OCI-LY3 (cell line): ENCODE data around the gene MALAT1.

Source experiments
- H2AFZ ChIP-seq: fragments of 200-600, 300-600 bp; shearing (Covaris generic); 2 replicates; pipeline ENCODE4 v1.6.0; 2014; ENCODE audit warnings: antibody characterized with exemption, low read depth, low read length
- H3K27ac ChIP-seq: fragments of 200-600, 300-600 bp; sonication (generic); 2 replicates; pipeline ENCODE4 v1.5.1; 2014; ENCODE audit warnings: mild to moderate bottlenecking, low read length, moderate library complexity, mixed read lengths
- H3K27me3 ChIP-seq: fragments of 200-600, 300-600 bp; sonication (generic); 2 replicates; pipeline ENCODE4 v1.6.1; 2014; ENCODE audit warnings: low read depth, low read length, mixed read lengths
- H3K36me3 ChIP-seq: fragments of 200-600, 300-600 bp; sonication (generic); replicated peaks from 2 replicates; pipeline ENCODE3; 2014; ENCODE audit warnings: low read depth, low read length, mixed read lengths
- H3K4me1 ChIP-seq: fragments of 300-600, 200-600 bp; sonication (generic); 2 replicates; pipeline ENCODE4 v1.6.1; 2014; ENCODE audit warnings: low read length, mixed read lengths
- H3K4me2 ChIP-seq: fragments of 200-600, 300-600 bp; sonication (generic); 2 replicates; pipeline ENCODE4 v1.6.1; 2014; ENCODE audit warnings: low read length, mixed read lengths
- H3K4me3 ChIP-seq: fragments of 300-600, 200-600 bp; sonication (generic); 2 replicates; pipeline ENCODE4 v1.5.1; 2014; ENCODE audit warnings: antibody characterized with exemption, mild to moderate bottlenecking, low read length, moderate library complexity
- H3K79me2 ChIP-seq: fragments of 300-600, 200-600 bp; shearing (Covaris generic); 2 replicates; pipeline ENCODE4 v1.6.1; 2014; ENCODE audit warnings: mild to moderate bottlenecking, low read length, mixed read lengths
- H3K9ac ChIP-seq: fragments of 300-600, 200-600 bp; shearing (Covaris generic); 2 replicates; pipeline ENCODE4 v1.6.0; 2014; ENCODE audit warnings: mild to moderate bottlenecking, low read length, moderate library complexity
- H3K9me3 ChIP-seq: fragments of 200-600, 300-600 bp; shearing (Covaris generic); 2 replicates; pipeline ENCODE4 v1.6.1; 2014; ENCODE audit warnings: low read length, mixed read lengths; ENCODE audit not compliant: insufficient read depth
- H4K20me1 ChIP-seq: fragments of 200-600, 300-600 bp; sonication (generic); 2 replicates; pipeline ENCODE4 v1.6.1; 2016; ENCODE audit warnings: low read length, mixed read lengths; ENCODE audit not compliant: insufficient read depth
- EZH2phosphoT487 ChIP-seq: fragments of 200-600 bp; shearing (Covaris generic); IDR thresholded peaks from 2 replicates; pipeline ENCODE4 v1.6.1; 2018; ENCODE audit warnings: antibody characterized with exemption, mixed run types, low read depth
- TF ChIP-seq, protein P1 (sequence below): fragments of 200-600, 300-600 bp; sonication (generic); IDR thresholded peaks from 2 replicates; pipeline ENCODE4 v1.5.1; 2014; ENCODE audit warnings: antibody characterized with exemption, low read length, low read depth

The MALAT1 gene

DNA sequence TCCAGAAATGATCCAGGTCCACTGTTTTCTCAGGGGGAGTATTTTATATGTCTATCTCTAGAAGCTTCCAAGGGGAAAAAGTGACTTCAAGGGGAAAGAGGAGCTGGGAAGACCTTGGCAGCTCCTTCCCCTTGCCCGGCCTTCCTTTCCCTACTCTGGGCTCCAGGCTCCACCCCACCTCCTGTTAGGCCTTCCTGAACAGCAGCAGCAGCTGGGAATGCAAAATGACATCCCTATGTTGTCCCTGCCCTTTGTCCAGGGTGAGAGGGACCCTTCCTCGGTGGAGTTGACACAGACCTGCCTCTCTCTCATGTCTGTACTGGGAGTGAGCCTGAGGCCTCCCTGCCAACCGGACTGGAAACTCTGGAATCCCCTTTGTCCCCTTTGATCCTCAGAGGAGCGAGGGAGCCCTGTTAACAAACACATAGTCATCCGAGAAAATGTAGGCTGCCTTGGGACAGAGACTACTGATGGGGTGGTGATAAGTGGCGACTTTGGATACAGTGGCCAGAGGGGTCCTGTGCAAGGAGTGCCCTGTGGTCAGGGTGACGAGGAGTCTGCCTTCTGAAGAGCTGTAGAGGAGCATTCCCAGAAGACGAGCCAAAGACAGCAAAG is 9.0 kb upstream of the MALAT1 start:
- TF ChIP-seq, protein P1, sequence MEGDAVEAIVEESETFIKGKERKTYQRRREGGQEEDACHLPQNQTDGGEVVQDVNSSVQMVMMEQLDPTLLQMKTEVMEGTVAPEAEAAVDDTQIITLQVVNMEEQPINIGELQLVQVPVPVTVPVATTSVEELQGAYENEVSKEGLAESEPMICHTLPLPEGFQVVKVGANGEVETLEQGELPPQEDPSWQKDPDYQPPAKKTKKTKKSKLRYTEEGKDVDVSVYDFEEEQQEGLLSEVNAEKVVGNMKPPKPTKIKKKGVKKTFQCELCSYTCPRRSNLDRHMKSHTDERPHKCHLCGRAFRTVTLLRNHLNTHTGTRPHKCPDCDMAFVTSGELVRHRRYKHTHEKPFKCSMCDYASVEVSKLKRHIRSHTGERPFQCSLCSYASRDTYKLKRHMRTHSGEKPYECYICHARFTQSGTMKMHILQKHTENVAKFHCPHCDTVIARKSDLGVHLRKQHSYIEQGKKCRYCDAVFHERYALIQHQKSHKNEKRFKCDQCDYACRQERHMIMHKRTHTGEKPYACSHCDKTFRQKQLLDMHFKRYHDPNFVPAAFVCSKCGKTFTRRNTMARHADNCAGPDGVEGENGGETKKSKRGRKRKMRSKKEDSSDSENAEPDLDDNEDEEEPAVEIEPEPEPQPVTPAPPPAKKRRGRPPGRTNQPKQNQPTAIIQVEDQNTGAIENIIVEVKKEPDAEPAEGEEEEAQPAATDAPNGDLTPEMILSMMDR = no peak
- no peak for TF ChIP-seq EZH2phosphoT487
- H3K4me3 ChIP-seq = no peak overlapping the region
- H3K9ac ChIP-seq = no peak overlapping the region
- H2AFZ ChIP-seq = no peak overlapping the region
- peaks cover 8% of the 10 kb centered on the region for H3K79me2 ChIP-seq
- no peak overlapping the region for H3K27ac ChIP-seq
- H3K4me2 ChIP-seq = no peak overlapping the region
- H3K4me1 ChIP-seq = peaks cover 63% of the 10 kb centered on the region
- no peaks in the 10 kb centered on the region for H4K20me1 ChIP-seq
- H3K36me3 ChIP-seq = no peaks in the 10 kb centered on the region
- no peaks in the 10 kb centered on the region for H3K27me3 ChIP-seq
- H3K9me3 ChIP-seq = no peaks in the 10 kb centered on the region

DNA sequence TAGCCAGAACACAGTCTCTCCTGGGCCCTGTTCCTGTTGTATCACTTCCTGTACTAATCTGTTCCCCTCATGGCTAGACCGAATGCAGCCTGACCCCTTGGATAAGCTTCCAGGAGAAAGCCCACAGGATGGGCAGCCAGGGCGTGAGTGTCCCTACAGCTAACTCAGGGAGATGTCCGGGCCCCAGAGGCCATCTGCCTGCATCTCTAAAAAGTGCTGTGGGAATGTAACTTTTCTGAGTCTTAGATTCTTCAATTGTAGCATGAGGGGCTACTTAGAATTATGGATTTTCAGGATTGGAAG is 7.7 kb upstream of the MALAT1 start:
- no peaks in the 10 kb centered on the region for H4K20me1 ChIP-seq
- H3K9me3 ChIP-seq = no peaks in the 10 kb centered on the region
- no peak overlapping the region for H2AFZ ChIP-seq
- no peak for TF ChIP-seq EZH2phosphoT487
- TF ChIP-seq, protein P1 = no peak
- H3K36me3 ChIP-seq = no peaks in the 10 kb centered on the region
- peaks cover 75% of the 10 kb centered on the region for H3K4me1 ChIP-seq
- peaks cover 18% of the 10 kb centered on the region for H3K79me2 ChIP-seq
- no peak overlapping the region for H3K9ac ChIP-seq
- H3K27me3 ChIP-seq = no peaks in the 10 kb centered on the region
- H3K4me2 ChIP-seq = no peak overlapping the region; the same call in 1 of the 2 replicates
- H3K4me3 ChIP-seq = no peak overlapping the region
- H3K27ac ChIP-seq = 0 out of 2 replicates have a peak overlapping the region, but pooled peaks have one; percentile 92

DNA sequence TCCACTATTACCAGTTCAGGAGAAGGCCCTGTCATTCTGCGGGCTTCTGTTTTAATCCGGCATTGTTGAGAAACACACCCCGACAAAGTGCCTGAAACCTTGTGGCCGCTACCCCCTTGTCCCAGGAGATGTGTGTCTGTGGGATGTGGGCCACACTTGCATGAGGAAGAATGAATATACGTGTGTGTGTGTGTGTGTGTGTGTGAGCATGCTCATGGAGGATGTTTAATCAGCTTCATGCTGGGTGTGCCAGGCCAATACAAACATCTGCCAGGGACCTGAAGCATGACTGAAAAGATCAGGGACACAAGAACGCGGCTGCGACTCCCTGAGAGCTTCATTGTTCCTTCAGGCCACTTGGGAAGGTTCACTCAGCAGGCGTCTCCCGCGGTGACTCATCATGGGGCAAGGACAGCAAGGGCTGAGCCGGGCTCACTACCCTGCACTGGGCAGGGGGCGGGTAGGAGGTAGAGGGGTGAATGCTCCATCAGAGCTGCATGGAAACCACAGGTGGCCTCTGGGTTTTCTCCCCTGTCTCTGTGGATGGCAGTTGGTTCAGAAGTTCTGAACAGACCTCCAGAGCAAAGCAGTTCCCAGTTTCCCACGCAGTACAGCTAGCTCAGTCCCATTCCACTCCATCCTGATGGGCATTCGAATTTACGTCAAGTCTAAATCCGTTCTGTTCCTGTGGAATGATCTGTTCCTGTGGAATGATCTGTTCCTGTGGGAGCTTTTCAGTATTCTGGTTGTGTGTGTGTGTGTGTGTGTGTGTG is 7.0 kb upstream of the MALAT1 start:
- Histone ChIP-seq H3K27ac (peak overlapping the region; percentile 92), H3K27me3 (no peaks in the 10 kb centered on the region), H3K4me2 (peak overlapping the region; percentile 76), H3K79me2 (peaks cover 25% of the 10 kb centered on the region), H4K20me1 (no peaks in the 10 kb centered on the region), H3K4me1 (peaks cover 81% of the 10 kb centered on the region), H2AFZ (peak overlapping the region; percentile 92), H3K9ac (peak overlapping the region; percentile 60; the same call in 1 of the 2 replicates), H3K9me3 (no peaks in the 10 kb centered on the region), H3K4me3 (peak overlapping the region; percentile 42; the same call in 1 of the 2 replicates), H3K36me3 (no peaks in the 10 kb centered on the region)
- TF ChIP-seq, protein P1 = no peak

DNA sequence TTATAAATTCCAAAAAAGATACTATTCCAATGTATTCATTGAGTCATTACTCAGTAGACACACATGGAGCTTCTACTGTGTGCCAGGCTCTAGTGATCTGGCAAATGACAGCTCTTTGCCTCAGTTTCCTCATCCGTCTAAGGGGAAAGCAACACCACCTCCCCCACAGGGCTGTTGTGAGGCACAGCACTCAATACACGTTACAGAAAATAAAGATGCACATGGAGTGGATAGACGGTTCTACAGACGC is 6.5 kb upstream of the MALAT1 start:
- Histone ChIP-seq H2AFZ (peak overlapping the region; percentile 92; the same call in 1 of the 2 replicates), H3K9ac (peak overlapping the region; percentile 60), H3K4me2 (peak overlapping the region; percentile 76), H4K20me1 (no peaks in the 10 kb centered on the region), H3K27ac (peak overlapping the region; percentile 92), H3K36me3 (no peaks in the 10 kb centered on the region), H3K79me2 (peaks cover 26% of the 10 kb centered on the region), H3K27me3 (no peaks in the 10 kb centered on the region), H3K9me3 (no peaks in the 10 kb centered on the region), H3K4me3 (peak overlapping the region; percentile 42; the same call in 1 of the 2 replicates), H3K4me1 (peaks cover 83% of the 10 kb centered on the region)
- TF ChIP-seq, protein P1 = no peak
- no peak for TF ChIP-seq EZH2phosphoT487
